ENCODE measurements around the gene FNBP1.
"Not testable (repeated sequence)": the region's sequence is repeated elsewhere in the genome, so short reads cannot be mapped to it uniquely, and the experiment has no call there.

FNBP1 gene

DNA sequence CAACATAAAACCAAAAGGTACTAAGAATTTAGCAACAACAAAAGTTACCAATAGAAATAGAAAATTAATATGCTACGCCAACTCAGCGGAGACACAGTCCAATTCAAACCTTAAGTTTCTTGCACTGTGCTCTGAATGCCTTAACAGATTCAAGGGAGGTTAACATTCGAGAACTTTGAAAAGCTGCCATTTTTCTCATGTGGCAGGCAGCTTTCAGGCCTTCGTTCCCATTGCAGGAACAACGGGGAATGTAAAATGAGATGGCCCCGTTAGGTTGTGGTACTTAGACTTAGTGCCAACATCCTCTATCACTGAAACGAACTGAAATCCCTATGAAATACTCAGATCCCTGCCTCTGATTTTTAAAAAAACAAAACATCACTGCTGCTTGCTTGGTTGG, 22.4 kb downstream of the FNBP1 start:
- DNase-seq, result no peak

DNA sequence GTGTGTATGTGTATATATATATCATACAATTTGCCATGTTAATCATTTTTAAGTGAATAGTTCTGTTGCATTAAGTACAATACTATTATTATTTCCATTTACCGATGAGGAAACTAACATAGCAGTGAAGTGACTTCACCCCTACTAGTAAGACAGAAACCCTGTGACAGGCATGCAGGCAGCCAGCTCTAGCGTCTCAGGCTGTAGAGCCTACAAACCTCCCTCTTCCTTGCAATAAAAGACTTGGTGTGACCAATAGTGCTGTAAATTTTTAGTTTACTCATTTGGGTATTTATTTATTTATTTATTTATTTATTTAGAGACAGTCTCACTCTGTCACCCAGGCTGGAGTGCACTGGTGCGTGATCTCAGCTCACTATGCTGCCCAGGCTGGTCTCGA, 24.7 kb downstream of the FNBP1 start:
- no peak for DNase-seq

DNA sequence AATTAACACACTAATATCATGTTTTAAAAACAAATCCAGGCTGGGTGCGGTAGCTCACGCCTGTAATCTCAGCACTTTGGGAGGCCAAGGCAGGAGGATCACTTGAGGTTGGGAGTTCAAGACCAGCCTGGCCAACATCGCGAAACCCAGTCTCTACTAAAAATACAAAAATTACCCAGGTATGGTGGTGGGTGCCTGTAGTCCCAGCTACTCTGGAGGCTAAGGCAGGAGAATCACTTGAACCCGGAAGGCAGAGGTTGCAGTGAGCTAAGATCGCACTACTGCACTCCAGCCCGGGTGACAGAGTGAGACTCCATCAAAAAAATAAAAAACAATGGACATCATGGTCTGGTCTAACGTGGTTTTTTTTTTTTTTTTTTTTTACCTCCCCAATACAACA, 25.5 kb downstream of the FNBP1 start:
- not testable (repeated sequence) for DNase-seq

DNA sequence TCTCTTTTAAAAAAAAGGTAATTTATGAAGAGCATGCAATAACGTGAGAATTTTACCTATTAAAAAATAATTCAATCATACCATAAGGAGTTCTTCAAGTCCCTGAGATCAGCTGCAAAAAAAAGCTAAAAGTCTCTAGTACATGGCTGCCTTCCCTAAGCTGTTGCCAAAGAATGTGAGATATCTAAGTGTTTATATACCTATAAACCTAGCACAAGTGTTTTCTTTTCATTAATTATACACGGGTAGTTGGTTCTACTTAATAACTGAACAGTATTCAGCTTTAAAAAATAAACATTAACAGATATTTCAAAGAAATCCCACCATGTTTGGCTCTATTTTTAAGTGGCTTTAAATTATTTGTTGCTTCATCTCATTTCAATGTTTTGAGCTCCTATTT, 25.9 kb downstream of the FNBP1 start:
- no peak for DNase-seq

DNA sequence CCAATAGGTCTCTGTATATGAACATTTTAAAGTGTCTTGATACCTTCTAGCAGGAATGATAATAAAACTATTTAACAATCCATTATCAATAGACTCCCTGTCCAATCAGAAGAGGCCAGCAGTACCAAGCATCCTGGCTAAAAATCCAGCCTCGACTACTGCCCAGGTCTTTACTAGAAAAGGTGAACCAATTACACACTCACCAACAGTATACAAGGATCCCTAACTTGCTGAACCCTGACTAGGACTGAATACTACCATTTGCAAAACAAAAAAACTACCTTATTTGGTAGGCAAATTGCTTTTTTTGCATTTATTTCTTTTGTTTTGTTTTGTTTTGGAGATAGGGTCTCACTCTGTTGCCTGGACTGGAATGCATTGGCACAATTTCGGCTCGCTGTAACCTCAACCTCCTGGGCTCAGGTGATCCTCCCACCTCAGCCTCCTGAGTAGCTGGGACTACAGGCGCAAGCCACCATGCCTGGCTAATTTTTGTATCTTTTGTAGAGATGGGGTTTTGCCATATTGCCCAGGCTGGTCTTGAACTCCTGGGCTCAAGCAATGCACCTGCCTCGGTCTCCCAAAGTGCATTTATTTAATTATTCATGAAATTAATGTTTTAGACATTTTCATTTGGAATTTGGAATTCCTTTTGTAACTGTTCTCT, 27.5 kb downstream of the FNBP1 start:
- DNase-seq, result no peak

DNA sequence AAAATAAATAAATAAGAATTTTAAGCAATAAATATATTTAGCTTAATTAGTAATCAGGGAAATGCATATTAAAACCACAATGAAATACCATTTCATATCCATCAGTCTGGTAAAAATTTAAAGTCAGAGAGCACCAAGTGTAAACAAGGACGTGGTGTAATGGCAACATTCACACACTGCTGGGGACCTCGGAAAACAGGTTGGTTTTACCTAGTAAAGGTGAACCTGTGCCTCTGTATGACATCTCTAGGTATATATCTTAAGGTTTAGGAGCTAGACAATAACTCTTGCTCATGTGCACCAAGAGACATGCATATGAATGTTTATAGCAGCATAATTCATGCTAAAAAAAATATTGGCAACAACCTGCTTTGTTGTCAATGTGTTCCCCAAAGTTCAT, 29.7 kb downstream of the FNBP1 start:
- no peak for DNase-seq

DNA sequence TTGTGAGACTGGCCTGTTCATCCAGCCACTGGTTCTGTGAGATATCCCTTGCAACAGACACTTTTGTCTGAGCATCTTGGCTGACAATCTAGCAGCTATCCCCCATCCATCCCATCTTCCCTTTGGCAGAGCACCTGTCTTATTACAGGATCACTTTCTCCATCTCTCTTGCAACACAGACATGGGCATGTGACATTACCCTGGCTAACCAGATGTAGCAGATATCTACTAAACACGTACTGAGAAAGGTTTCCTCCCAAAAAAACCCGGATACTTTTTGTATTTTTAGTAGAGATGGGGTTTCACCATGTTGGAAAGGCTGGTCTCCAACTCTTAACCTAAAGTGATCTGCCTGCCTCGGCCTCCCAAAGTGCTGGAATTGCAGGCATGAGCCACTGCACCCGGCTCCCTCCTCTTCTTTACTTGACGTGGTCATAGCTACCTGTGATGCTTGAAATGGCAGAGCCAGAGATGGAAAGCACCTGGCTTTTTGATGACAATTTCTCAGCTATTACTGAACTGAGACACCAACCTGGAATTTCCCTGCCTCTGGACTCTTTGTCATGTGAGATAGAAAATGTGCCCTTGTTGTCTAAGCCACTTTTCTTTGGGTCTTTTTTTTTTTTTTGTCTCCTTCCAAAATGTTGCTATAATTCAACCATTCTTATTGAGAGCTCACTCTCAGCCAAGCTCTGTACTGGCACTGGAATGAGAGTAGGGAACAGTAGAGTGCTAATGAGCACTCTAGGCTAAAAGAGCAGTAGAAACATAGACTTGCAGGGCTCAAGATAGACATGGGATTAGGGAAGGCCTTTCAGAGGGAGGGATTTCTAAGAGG, 32.6 kb downstream of the FNBP1 start:
- DNase-seq, result no peak

DNA sequence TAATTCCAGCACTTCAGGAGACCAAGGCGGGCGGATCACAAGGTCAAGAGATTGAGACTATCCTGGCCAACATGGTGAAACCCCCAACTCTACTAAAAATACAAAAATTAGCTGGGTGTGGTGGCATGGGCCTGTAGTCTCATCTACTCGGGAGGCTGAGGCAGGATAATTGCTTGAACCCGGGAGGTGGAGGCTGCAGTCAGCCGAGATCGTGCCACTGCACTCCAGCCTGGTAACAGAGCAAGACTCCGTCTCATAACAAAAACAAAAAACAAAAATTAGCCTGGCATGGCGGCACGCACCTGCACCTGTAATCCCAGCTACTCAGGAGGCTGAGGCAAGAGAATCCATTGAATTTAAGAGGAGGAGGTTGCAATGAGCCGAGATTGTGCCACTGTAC, 33.4 kb downstream of the FNBP1 start:
- not testable (repeated sequence) for DNase-seq

DNA sequence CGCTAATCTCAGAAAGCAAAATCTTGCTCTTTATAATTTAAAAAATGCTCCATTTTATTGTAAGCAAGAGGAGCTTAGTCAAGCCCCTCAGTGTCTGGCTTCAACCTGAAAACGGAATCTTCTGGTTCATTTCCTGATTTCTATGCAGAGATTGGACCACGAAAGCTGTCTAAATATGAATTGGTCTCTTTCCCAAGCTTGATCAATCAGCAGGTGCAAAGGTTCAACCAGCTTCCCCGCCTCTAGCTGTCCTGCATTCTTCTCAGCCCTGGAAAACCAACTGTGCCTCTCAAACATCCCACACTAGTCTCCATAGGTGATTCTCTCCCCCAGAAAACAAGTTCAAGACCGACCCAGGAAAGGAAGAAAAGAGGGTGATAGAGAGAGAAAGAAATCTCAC, 34.5 kb downstream of the FNBP1 start:
- no peak for DNase-seq

DNA sequence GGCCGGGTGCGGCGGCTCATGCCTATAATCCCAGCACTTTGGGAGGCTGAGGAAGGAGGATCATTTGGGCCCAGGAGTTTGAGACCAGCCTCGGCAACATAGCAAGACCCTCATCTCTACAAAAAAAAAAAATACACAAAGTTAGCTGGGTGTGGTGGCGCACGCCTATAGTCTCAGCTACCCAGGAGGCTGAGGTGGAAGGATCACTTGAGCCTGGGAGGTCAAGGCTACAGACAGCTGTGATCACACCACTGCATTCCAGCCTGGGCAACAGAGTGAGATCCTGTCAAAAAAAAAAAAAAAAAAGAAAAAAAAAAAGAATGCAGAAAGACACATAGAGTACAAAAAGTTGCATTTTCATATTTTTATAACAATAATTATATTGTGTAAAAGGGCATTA, 36.0 kb downstream of the FNBP1 start:
- not testable (repeated sequence) for DNase-seq

DNA sequence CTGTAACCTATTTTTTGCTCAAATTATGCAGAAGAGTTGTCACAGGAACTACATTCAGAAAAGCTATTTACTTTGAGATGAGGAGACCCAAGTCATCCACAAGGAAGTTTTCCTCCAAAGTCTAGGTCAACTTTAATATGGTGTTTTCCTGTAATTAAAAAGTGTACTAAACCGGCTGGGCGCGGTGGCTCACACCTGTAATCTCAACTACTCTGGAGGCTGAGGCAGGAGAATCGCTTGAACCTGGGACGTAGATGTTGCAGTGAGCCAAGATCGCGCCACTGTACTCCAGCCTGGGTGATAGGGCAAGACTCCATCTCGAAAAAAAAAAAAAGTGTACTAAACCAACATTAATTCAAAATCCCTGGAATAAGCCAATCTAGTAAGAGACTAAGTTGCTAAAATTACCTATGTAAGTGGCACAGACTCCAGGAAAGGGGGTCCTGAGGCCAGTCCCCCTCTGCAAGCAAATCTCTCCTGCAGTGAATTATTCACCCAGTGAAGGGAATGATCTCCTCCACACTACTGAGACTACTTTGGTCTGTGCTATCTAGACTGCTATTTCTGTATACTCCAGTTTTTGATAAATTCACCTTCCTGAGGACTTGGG, 38.9 kb downstream of the FNBP1 start:
- DNase-seq, result no peak

DNA sequence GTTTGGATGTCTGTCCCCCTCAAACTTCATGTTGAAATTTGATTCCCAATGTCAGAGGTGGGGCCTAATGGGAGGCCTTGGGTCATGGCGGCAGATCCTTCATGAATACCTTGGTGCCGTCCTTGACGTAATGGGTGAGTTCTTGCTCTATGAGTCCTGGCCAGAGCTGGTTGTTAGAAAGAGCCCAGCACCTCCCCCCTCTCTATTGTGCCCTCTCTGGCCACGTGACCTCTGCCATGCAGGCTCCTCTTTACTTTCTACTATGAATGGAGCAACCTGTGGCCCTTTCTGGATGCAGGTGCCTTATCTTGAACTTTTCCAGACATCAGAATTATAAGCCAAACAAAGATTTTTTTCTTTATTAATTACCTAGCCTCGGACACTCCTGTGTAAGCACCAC, 40.7 kb downstream of the FNBP1 start:
- DNase-seq, result no peak

DNA sequence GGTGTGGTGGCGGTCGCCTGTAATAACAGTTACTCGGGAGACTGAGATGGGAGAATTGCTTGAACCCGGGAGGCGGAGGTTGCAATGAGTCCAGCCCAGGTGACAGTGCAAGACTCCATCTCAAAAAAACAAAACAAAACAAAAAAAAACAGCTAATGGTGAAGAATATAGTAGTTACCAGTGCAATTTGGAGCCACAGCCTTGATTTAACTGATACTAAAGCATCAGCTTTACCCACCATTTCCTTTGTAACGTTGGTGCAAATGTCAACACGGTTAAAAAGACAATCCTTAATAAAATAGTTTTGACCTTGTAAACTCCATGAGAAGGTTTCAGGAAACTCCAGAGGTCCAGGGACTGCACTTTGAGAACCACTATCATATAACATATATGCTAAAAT, 41.8 kb downstream of the FNBP1 start:
- DNase-seq, result no peak

DNA sequence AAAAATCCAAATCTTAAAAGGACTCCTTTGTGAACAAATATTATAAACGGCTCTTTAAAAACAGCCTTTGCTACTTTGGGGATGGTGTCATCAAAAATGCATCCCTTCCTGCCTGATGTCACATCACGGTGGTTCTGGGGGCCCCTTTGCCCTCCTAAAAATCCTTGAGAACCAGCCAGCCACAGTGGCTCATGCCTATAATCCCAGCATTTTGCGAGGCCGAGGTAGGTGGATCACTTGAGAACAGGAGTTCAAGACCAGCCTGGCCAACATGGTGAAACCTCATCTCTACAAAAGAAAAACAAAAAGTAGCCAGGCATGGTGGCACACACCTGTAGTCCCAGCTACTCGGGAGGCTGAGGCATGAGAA, 43.9 kb downstream of the FNBP1 start:
- DNase-seq, result no peak

DNA sequence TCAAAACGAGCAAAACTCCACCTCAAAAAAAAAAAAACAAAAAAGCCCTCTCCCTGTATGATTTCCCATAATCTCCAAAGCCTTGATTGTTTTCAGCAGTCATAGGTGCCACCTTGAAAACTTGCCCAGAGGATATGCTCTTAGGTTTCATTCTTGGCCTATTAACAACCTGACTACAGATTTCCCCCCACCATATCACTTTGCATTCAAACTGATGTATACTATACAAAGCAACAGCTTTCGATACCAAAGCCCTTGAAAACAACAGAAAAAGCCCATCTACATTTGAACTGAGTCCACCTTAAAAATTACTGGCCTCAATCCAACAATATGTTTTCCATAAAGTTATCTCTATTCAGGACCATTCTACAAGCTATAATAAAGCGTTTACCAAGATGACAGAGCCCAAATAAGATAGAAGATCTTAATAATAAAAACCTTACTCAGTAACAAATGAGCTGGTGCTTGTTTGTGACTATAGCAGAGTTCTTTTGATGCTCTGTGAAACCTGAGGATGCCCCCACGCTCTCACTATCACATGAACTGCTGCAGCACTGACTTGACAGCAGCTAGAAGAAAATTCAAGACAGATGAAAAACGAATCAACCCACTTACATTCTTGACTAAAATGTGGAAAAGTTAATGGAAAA, 44.4 kb downstream of the FNBP1 start:
- DNase-seq, result no peak

DNA sequence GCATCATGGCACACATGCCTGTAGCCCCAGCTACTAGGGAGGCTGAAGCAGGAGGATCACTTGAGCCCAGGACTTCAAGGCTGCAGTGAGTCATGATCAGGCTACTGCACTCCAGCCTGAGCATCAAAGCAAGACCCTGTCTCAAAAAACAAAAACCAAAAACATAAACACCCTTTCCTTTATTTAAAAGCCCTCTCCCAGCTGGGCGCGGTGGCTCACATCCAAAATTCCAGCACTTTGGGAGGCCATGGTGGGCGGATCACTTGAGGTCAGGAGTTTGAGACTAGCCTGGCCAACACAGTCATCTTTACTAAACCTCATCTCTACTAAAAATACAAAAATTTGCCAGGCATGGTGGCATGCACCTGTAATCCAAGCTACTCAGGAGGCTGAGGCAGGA, 45.3 kb downstream of the FNBP1 start:
- DNase-seq, result not testable (repeated sequence)

DNA sequence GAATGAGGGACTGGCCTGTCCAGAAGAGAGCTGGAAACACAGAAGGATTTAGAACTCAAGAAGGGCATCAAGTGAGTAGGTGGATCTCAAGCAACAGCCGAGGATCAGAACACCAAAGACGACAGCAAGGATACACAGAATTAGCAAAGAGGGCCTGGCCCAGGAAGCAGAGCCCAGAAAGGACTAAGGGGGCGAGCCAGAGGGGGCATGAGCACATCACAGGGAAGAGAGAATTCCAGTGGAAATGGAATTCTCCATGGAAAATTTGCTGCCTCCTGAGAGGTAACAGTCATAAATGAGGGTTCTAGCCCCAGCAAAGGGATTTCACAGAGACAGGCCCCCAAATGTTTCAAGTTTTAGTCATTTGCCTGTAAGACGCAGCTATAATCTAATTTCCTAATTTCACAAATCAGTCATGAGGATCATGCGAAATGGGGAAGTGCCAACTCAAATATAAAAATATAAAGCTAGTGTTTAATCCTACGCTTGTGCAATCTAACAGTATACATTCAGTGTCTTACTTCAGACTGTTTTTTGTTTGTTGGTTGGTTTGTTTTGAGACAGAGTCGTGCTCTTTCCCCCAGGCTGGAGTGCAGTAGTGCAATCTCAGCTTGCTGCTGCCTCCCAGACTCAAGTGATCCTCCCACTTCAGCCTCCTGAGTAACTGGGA, 46.7 kb downstream of the FNBP1 start:
- no peak for DNase-seq

DNA sequence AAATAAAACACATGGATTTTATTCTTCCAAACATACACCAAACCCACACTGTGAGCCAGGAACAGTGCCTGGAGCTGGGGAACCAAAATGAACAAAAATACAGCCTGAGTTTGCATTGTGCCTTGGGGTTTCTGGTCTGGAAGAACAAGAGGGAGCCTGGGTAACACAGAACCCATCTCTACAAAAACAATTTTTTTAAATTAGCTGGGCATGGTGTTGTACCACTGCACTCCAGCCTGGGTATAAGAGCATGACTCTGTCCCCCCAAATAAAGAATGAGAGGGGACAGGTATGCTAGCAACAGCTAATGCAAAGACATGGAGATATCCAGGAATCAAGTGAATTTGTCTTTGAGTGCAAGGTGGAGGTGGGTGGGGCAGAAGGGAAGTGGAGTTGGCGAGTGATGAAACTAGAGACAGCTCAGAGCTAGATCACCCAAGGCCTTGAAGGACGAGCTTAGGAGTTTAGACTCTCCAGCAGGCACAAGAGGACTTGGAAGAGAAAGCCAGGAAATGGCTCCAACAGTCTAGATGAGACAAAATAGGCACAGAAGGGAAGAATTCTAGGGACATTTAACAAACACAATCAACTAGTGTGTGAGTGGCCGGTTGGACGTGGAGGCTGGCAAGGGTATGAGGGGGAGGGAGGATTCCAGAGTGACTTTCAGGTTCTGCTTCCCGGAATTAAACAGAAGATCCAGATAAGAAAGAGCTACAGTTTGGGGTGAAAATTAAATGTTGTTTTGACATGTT, 47.4 kb downstream of the FNBP1 start:
- DNase-seq, result no peak

DNA sequence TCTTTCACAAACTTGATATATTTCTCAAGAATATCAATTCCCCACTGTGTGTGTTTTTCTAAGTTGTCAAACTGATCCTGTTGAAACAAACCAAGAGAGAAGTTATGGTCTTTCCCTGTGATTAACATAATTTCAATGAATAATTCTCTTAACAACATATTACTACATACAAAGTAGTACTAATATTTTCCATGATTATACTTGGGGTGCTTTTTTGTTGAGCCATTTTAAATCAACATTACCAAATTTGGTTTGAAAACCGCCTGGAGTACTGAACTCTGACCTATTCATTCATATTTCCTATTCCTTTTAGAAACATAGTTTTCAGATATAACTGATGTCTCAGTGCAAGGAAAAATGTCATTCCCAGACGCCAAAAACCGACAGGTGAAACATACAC, 48.1 kb downstream of the FNBP1 start:
- no peak for DNase-seq

DNA sequence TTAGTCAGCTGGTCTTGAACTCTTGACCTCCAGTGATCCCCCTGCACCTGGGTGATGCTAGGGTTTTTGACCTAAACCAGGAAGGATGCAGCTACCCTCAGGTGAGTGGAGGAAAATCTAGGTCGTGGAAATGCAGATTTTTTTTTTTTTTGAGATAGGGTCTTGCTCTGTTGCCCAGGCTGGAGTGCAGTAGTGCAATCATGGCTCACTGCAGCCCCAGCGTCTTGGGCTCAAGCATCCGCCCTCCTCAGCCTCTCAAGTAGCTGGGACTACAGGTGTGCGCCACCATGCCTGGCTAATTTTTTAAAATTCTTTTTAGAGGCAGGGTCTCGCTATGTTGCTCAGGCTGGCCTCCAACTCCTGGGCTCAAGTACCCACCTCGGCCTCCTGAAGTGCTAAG, 51.9 kb downstream of the FNBP1 start:
- DNase-seq, result not testable (repeated sequence)

DNA sequence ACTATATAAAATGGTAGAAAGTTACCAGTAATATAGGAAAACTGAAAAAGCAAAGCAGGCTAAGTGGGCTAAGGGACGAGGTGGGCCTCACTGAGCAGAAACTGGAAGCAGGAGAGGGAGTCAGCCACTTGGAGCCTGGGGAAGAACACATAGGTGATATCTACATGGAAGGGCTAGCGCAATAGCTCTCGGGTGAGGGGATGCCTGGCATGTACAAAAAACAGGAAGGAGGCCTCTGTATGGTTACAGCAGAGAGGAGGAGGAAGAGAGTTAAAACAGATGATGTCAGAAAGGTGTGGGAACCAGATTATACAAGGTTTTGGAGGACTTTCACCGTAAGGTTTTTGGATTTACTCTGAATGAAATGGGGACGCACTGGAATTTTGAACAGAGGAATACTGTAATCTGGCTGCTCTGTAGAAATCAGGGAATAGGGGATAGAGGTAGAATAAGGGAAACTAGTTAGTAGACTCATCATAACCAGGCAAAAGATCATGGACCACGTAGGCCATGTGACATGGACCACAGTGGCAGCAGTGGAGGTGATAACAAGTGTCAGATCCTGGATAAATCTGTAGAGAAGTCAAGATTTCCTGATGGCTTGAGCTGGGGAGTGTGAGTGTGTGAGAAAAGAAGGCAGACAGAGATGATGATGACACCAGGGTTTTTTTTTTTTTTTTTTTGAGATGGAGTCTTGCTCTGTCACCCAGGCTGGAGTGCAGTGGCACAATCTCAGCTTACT, 52.5 kb downstream of the FNBP1 start:
- no peak for DNase-seq

DNA sequence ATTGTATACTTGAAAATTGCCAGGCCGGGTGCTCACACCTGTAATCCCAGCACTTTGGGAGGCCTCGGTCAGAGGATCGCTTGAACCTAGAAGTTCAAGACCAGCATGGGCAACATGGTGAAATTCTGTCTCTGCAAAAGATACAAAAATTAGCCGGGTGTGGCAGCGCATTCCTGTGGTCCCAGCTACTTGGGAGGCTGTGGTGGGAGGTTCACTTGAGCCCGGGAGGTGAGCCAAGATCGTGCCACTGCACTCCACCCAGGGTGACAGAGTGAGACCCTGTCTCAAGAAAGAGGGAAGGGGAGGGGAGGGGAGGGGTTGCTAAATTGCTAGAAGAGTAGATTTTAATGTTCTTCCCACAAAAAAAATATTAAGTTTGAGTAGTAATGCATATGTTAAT, 53.2 kb downstream of the FNBP1 start:
- no peak for DNase-seq
